Measurements from ENCODE around the gene OR5D16. TPM values are rescaled to one million over a fixed set of nuclear protein-coding genes. Genes with fewer than 3 reads are reported as not detected.
"Not testable (repeated sequence)": the region's sequence is repeated elsewhere in the genome, so short reads cannot be mapped to it uniquely, and the experiment has no call there.

Gene OR5D16

DNA sequence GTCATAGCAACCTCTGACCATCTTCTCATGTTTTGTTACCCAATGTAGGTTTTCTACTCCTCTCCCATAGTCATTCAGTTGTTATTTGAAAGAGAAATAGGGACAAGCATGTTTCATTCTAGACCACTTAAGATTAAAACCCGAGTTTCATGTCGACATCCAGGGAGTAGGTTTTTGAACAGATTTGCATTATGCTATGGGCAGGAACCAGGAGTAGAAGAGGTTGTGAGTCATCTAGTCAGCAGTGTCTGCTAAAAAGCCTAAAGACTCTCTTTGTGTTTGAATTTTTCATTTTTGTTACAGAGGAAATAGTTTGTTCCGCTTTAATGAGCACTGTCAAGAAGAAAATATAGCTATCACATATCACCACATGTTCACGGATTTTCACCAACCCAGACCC, 46.4 kb downstream of the OR5D16 start:
- not testable (repeated sequence) for H2BK12ac ChIP-seq (ENCODE audit: low read length); DNase-seq (ENCODE audit: low spot score); H3K14ac ChIP-seq (ENCODE audit: low read length); H3K4me1 ChIP-seq (ENCODE audit: control insufficient read depth in 2 of 2, insufficient read depth in 1 of 2, low read depth in 1 of 2, low read length in 2 of 2); H3K4me3 ChIP-seq (ENCODE audit: low read length in 2 of 2); H3K27ac ChIP-seq (replicated peaks; ENCODE audit: low read length); H4K8ac ChIP-seq (ENCODE audit: low read depth, low read length); H3K18ac ChIP-seq (ENCODE audit: low read length); H3K27me3 ChIP-seq (ENCODE audit: control insufficient read depth in 3 of 3, insufficient read depth in 3 of 3, low read depth in 1 of 3, low read length in 3 of 3); H4K91ac ChIP-seq (ENCODE audit: low read depth, low read length, poor library complexity); H3K79me1 ChIP-seq (ENCODE audit: low read depth, low read length); H3K4ac ChIP-seq (ENCODE audit: low read length); H2AFZ ChIP-seq (ENCODE audit: low read length); H2AK5ac ChIP-seq (ENCODE audit: low read depth, low read length); H2BK15ac ChIP-seq (ENCODE audit: low read length); H2BK120ac ChIP-seq (ENCODE audit: low read depth, low read length); H3K9me3 ChIP-seq (replicated peaks in 1 of 2; ENCODE audit: control insufficient read depth in 2 of 2, insufficient read depth in 1 of 2, low read depth in 1 of 2, low read length in 2 of 2); H3K9ac ChIP-seq (ENCODE audit: low read depth, low read length, poor library complexity); H3K36me3 ChIP-seq (replicated peaks in 1 of 2; ENCODE audit: control insufficient read depth in 2 of 2, insufficient read depth in 2 of 2, low read length in 2 of 2); H2BK5ac ChIP-seq (ENCODE audit: low read length); H3K23ac ChIP-seq (ENCODE audit: low read depth, low read length, poor library complexity); H3K4me2 ChIP-seq (ENCODE audit: insufficient read depth, low read length, poor library complexity, severe bottlenecking)
- no CpG with 5 or more reads among the region's 4 CpGs for WGBS, 2 donors (ENCODE audit: extremely low coverage in 2 of 2, insufficient read length in 2 of 2, insufficient replicate concordance in 1 of 2)

DNA sequence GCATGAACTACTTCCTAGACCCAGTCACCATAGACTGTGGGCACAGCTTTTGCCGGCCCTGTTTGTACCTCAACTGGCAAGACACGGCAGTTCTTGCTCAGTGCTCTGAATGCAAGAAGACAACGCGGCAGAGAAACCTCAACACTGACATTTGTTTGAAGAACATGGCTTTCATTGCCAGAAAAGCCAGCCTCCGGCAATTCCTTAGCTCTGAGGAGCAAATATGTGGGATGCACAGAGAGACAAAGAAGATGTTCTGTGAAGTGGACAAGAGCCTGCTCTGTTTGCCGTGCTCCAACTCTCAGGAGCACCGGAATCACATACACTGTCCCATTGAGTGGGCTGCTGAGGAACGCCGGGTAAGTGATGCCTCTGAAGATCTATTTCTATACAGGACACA, 46.9 kb downstream of the OR5D16 start:
- DNase-seq (ENCODE audit: low spot score), result not testable (repeated sequence)
- no CpG with 5 or more reads among the region's 9 CpGs for WGBS, 2 donors (ENCODE audit: extremely low coverage in 2 of 2, insufficient read length in 2 of 2, insufficient replicate concordance in 1 of 2)

More for the DNA sequence above, 46.9 kb downstream of the OR5D16 start:
- H3K79me1 ChIP-seq (ENCODE audit: low read depth, low read length); H3K27ac ChIP-seq (replicated peaks; ENCODE audit: low read length); H3K36me3 ChIP-seq (replicated peaks in 1 of 2; ENCODE audit: control insufficient read depth in 2 of 2, insufficient read depth in 2 of 2, low read length in 2 of 2); H2AK5ac ChIP-seq (ENCODE audit: low read depth, low read length); H4K8ac ChIP-seq (ENCODE audit: low read depth, low read length); H3K4me2 ChIP-seq (ENCODE audit: insufficient read depth, low read length, poor library complexity, severe bottlenecking); H3K9ac ChIP-seq (ENCODE audit: low read depth, low read length, poor library complexity); H3K23ac ChIP-seq (ENCODE audit: low read depth, low read length, poor library complexity); H3K14ac ChIP-seq (ENCODE audit: low read length); H2AFZ ChIP-seq (ENCODE audit: low read length); H2BK5ac ChIP-seq (ENCODE audit: low read length); H2BK120ac ChIP-seq (ENCODE audit: low read depth, low read length); H3K4me3 ChIP-seq (ENCODE audit: low read length in 2 of 2); H2BK12ac ChIP-seq (ENCODE audit: low read length); H2BK15ac ChIP-seq (ENCODE audit: low read length); H3K27me3 ChIP-seq (ENCODE audit: control insufficient read depth in 3 of 3, insufficient read depth in 3 of 3, low read depth in 1 of 3, low read length in 3 of 3); H3K4ac ChIP-seq (ENCODE audit: low read length); H4K91ac ChIP-seq (ENCODE audit: low read depth, low read length, poor library complexity); H3K9me3 ChIP-seq (replicated peaks in 1 of 2; ENCODE audit: control insufficient read depth in 2 of 2, insufficient read depth in 1 of 2, low read depth in 1 of 2, low read length in 2 of 2); H3K18ac ChIP-seq (ENCODE audit: low read length); H3K4me1 ChIP-seq (ENCODE audit: control insufficient read depth in 2 of 2, insufficient read depth in 1 of 2, low read depth in 1 of 2, low read length in 2 of 2): not testable (repeated sequence)

Small RNAs within 50 kb of the gene (small RNA-seq; reads per million reads assigned to genes)
- not detected for gene AC036111.3 (ENCODE audit: insufficient read depth)
